Ishikawa (cell line): Measurements from ENCODE around the gene PAPPA.

Experiments
- CREB1 ChIP-seq: IDR thresholded peaks from 2 replicates; pipeline ENCODE4 v1.6.1; 2012; ENCODE audit warnings: low read depth
- EGR1 ChIP-seq: IDR thresholded peaks from 2 replicates; pipeline ENCODE4 v1.6.1; 2012
- EP300 ChIP-seq: IDR thresholded peaks from 2 replicates; pipeline ENCODE4 v1.6.1; 2012; ENCODE audit warnings: borderline replicate concordance
- FOXM1 ChIP-seq: IDR thresholded peaks from 2 replicates; pipeline ENCODE4 v1.6.1; 2012; ENCODE audit warnings: low read depth, borderline replicate concordance
- NFIC ChIP-seq: IDR thresholded peaks from 2 replicates; pipeline ENCODE4 v1.6.1; 2012
- RAD21 ChIP-seq: IDR thresholded peaks from 2 replicates; pipeline ENCODE4 v1.6.1; 2012; ENCODE audit warnings: low read depth
- TAF1 ChIP-seq: IDR thresholded peaks from 2 replicates; pipeline ENCODE4 v1.6.1; 2012; ENCODE audit warnings: low read depth, mild to moderate bottlenecking
- TCF12 ChIP-seq: IDR thresholded peaks from 2 replicates; pipeline ENCODE4 v1.6.1; 2012; ENCODE audit warnings: low read depth
- TEAD4 ChIP-seq: IDR thresholded peaks from 2 replicates; pipeline ENCODE4 v1.6.1; 2012
- YY1 ChIP-seq: IDR thresholded peaks from 2 replicates; pipeline ENCODE4 v1.6.1; 2012; ENCODE audit warnings: low read depth
- TF ChIP-seq, protein P1 (sequence below): IDR thresholded peaks from 2 replicates; pipeline ENCODE4 v1.6.1; 2012
- TF ChIP-seq, protein P2 (sequence below): IDR thresholded peaks from 2 replicates; pipeline ENCODE4 v1.6.1; 2012

DNA sequence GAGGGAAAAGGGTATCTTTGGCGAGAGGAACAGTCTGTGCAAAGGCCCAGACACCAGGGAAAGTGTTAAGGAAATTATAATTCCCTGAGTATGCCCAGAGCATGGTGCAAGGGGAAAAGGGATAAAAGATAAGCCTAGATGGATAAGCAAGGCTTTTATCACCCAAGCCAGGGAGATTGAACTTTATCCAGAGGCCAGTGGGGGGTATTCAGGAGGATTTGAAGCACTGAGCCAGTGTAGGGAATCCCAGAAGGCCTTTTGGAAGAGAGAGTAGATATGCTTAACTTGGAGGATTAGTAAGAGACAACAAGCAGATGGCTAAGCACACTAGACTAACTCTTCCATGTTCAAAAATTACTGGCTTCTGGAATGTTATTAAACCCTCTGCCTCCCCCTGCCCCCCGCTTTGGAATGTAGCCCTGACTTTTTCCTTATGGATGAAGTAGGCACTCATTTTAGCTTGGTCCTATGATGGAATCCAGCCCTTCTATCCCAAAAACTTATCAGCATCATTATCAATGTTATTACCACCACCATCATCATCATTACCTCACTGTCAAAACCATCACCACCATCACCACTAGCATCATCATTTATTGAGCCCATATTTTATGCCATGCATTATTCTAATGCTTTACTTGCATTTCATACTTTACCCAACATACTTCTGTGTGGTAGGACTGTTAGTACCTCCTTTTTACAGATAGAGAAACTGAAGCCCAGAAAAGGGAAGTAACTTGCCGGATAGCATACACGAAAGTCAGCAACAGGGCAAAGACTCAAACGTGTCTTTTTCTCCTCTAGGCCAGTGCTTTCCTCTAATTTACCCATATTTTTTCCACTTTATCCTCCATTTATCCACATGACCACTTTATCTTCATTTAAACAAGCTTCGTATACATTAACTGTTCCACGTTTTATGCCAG, 237.0 kb downstream of the PAPPA start:
- TF ChIP-seq, protein P1, sequence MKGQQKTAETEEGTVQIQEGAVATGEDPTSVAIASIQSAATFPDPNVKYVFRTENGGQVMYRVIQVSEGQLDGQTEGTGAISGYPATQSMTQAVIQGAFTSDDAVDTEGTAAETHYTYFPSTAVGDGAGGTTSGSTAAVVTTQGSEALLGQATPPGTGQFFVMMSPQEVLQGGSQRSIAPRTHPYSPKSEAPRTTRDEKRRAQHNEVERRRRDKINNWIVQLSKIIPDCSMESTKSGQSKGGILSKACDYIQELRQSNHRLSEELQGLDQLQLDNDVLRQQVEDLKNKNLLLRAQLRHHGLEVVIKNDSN, result no peak
- TF ChIP-seq CREB1 (no peak), TEAD4 (no peak), EGR1 (no peak), RAD21 (no peak), EP300 (no peak), YY1 (no peak), NFIC (no peak), TAF1 (no peak), FOXM1 (no peak), TCF12 (no peak)
- TF ChIP-seq, protein P2, sequence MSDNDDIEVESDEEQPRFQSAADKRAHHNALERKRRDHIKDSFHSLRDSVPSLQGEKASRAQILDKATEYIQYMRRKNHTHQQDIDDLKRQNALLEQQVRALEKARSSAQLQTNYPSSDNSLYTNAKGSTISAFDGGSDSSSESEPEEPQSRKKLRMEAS, result no peak
